ENCODE results near the gene OR11H7.

- TF ChIP-seq EZH2 (IDR thresholded peaks at IDR 0.05; ENCODE audit: low read length, missing control alignments) = no peak
- no peak for TF ChIP-seq CTCF (conservative IDR thresholded peaks at IDR 0.05 in 1 of 2, IDR thresholded peaks at IDR 0.05 in 1 of 2; ENCODE audit: low read depth in 1 of 2, low read length in 2 of 2)
Observed at GRCh38 chr14:20215196-20215595, 13.6 kb upstream of the OR11H7 start.
